ENCODE data around the gene ADAMTS8.

ADAMTS8 gene

DNA sequence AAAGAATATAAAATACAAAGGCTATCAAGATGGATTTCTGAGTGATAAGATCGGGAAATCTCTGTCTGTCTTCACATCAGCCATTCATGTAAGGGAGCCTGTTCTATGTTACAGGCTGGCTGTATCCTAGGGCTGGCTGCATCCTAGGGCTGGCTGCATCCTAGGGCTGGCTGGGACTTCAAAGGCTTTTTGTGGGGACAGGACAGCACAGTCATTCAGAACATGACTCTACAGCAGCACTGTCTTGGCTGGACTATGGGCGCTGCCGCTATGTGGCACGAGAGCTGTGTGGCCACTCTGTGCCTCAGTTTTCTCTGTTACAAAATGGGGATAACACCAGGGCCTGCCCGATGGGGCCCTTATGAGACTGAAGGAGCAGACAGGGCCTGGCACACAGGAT is 10.2 kb downstream of the ADAMTS8 start:
- no peak for DNase-seq

DNA sequence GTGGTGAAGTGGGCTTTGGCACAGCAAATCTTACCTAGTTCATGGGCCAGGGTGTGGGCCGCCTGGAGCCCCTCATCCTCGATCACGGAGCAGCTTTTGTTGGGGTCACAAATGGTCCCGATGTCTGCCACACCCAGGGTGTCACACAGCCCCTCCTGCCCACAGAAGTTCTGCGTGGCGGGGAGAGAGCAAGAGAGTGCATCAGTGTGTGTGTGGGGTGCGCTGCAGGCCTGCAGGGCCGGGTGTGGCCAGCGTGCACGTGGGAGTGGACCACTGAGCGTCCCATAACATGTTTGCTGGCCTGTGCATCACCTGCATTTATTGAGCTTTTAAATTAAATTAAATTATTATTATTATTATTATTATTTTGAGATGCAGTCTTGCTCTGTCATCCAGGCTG is 11.5 kb downstream of the ADAMTS8 start:
- no peak for DNase-seq

DNA sequence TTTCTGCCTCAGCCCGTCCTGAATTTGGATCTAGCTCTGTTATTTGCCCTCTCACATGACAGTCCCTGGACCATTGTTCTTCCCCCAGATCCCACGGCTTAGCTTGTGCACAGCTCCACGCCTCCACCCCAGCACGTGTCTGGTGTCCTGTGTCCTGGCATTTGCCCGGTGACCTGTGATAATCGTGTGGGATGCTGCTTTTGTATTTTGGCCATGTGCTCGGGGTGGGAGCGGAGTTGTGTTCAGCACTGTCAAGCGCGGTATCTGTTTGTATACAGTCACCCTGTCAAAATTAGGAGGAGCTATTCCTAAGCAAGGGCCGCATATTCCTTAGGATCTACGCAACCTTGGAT is 11.9 kb downstream of the ADAMTS8 start:
- no peak for DNase-seq

DNA sequence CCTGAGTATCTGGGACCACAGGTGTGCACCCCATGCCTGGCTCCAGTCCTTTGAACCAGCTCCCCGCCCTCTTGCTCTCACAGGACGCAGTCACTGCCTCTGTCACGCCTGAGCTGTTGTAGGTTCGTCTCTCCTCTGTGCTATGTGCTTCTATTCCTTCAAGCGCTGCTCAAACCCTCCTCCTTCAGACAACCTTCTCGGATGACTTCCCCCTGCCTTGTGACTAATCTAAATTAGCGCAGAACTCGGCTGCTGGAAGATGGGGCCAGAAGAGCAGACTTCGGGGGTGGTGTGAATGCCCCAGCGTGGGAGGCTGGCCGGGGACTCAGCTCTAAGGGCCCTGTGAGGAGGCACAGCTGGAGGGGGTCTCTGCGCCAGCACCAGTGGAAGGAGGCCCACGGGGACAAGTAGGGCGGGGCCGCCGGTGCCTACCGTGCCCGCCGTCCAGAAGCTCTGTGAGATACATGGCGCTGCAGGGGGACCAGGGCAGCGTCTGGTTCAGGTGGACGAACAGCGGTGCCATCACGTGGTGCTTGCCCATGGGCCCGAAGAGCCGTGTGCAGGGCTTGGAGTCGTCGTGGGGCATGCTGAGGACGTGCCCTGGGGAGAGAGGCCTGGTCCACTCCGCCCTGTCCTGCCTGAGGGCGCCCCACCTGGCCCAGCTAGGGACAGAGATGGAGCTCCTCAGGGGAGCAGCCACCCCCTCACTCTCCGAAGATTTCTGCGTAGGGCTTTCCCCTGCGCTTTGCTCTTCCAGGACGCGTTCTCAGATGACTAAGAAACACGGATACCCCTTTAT is 12.5 kb downstream of the ADAMTS8 start:
- DNase-seq = no peak

DNA sequence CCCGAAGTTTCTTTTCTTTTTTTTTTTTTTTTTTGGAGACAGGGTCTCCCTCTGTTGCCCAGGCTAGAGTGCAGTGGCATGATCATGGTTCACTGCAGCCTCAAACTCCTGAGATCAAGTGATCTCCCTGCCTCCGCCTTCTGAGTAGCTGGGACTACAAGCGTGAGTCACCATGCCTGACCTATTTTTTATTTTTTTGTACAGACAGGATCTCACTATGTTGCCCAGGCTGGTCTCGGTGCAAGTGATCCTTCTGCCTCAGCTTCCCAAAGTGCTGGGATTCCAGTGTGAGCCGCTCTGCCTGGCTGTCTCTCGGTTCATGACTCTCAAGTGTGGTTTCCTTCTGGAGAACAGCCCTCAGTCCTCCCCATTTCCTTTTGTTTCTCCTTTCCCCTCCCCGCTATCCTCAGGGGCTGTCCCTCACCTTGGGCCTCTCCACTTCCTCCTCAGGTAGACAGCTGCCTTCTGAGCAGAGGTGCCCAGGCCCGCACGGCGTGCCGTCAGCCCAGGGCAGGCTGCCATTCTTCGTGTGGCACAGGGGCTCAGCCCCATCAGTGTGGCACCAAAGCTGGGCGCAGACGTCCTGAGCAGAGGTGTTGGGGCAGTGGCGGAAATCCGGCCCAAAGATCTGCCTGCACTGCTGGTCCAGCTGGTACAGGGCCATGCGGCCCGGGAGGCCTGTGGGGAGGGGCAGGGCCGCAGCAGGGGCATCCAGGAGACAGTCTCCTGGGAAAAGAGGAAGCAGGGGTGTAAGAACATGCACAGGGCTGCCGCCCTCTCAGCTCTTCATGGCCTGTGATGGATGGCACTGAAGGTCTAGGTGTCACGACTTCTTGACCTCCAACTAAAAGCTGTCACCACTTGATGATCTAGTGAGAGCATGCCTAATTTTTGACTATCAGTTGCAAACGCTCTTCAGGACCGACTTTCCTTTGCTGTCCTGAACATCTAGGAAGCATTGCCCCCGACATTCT is 14.0 kb downstream of the ADAMTS8 start:
- no peak for DNase-seq

DNA sequence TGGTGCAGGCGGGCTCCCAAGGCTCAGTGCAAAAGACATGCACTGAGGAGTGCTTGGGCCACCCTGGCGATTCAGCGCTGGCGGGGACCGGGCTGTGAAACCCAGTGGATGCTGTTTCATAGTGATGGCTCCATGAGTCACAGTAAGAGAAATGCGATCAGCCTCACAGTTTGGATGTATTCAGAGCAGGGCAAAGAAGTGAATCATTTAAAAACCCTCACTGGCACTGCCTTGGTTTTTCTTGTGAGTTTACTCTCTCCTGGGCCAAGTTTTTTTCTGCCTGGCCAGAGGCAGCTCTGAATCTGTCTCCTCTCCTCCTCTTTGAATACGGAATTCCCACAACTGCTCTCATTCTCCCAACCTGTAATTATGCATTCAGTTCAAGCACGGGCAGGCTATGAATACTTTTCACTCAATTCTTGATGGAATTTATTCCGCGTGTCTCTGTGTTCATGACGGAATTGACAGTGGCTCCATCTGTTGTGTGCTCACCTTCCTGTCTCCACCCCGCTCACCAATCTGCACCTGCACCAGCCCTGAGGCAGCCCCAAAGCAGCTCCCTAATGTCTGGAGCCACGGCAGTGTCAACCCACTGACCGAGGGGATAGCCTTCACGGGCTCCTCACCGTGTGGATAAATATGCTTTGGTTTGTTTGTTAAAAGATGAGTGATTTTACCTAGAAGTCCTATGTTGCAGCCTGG is 14.9 kb downstream of the ADAMTS8 start:
- no peak for DNase-seq

DNA sequence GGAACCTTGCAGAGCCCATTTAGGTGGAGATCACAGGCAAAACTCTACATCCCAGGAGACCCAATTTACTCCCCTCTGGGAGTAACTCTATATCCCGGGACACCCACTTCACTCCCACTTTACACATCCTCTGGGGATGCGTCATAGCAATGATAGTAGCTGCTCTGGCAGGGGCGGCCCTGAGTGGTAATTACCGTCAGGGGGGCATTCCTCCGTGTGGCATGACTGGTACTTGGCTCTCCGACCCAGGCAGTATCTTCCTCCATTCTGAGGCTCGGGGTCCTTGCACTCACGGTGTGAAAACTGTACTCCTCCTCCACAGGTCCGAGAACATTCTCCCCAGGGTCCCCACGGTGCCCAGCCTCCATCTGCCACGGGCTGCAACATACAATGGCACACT is 17.2 kb downstream of the ADAMTS8 start:
- no peak for DNase-seq

DNA sequence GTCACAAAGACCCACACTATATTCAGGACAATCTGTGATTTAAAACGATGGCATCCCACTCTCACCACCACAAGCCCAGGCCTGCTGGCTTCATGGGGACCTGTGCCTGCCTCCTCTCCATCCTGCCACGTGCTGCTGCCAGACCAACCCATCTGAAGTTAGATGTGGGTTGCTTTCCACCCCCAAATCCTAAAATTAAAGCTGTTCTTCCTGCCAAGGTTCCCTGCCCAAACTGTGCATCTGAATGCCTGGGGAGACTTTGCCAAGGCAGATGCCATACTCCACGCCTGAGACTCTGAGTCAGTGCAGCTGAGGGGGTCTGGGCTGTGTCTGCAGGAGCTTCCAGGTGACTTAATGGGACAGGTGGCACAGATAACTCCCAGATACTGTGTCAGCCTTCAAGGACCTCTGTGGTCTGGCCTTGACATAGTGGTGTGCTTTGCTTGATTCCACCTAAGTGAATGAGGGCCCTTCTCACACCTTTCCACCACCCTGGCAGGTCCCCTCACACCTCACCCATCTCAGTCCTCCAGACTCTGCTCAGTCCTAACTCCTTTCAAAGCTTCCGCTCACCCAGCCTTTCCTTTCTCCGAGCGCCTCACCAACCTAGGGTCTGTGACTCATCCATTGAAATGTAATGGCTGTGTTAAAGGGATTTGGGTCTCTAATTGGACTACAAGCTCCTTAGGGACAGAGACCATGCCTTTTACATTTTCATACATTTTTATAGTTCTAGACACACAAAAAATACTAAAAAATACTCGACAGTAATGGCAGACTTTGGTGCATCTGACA is 18.6 kb downstream of the ADAMTS8 start:
- no peak for DNase-seq

DNA sequence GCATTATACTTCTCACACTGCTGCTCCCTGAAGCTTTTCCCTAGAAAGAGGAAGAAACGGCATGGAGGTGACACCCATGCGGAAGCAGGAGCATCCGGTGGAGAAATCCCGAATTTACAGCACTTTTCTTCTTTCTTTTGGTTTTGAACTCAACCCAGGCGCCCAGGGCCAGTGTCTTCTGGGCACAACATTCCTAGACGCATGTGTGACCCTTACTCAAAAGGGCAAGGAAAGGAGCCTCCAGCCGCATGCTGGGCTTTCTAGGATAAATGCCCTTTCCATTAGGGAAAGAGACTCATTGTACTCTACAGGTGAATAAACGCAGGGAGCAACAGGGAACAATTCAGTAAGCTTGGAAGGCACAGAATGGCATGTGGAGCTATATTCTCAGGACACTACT is 19.5 kb downstream of the ADAMTS8 start:
- DNase-seq = no peak

DNA sequence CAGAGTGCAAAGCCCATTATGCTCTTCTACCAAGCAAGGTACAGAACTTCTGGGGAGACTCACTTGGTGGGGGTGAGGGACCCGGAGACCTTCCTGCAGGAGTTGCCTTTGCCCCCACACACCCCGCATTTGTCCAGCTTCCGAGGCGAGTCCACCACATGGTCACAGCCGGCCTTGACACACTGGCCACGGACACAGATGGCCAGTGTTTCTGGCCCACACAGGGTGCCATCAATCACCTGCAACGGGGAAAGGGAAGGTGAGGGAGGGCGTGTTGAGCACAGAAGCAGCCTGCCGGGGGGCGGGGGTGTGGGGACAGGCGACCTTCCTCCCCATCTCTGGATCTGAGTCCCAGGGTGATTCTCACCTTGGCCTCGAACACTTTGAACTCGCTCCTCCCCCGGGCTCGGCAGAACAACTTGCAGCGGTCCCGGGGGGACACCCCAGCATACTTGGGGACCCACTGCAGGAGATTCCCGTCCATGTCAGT is 20.0 kb downstream of the ADAMTS8 start:
- DNase-seq = no peak

DNA sequence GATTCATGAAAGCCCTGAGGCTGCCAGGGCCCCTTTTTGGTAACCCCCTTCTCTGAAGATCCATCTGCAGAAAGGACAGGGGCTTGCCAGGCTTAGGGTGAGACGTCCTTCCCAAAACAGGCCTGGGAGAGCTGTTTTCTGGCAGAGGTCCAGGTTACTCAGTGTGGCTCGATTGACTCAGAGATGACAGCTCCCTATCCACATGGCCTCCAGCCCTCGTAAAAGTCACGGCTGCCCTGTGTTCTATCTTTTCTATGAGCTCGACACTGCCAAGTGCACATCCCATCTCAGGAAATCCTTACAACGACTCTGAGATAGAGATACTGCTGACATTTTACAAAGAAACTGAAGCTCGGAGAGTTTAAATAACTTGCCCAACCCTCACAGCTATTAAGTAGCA is 20.4 kb downstream of the ADAMTS8 start:
- no peak for DNase-seq

DNA sequence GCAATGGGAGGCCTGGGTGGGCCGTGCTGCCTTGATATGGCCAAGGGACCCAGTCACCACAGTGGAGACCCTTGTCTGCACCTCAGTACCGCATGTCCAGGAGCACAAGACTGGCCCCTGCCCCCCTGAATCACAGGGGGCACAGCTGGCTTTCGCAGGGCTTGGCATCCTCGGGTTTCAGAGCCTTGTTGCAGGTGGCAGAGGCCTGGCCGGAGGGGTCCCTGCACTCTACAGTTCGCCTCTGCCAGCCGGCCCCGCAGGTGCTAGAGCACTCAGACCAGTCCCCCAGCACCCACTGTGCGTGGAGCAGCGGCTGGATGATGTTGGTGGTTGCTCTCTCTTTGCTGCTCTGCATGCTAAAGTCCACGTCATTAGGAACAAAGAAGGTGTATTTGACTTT is 23.0 kb downstream of the ADAMTS8 start:
- DNase-seq = no peak

DNA sequence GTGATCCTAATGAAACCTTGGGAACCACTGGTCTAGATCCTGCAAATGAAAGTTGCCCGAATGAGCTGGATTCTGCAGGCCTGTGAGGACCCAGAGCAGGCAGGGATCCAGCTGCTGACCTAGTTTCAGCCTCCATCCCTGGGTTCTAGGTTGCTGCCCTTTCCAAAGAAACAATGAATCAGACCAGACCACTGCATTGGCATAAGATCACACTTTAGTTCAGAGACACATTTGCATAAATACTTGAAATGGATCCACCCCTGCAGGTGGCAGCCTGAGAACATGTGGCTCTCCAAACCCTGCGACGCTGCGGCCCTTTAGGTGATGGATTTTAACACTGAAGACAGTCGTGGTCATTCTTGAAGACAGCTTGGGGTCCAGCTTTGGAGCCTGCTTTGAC is 23.7 kb downstream of the ADAMTS8 start:
- no peak for DNase-seq

DNA sequence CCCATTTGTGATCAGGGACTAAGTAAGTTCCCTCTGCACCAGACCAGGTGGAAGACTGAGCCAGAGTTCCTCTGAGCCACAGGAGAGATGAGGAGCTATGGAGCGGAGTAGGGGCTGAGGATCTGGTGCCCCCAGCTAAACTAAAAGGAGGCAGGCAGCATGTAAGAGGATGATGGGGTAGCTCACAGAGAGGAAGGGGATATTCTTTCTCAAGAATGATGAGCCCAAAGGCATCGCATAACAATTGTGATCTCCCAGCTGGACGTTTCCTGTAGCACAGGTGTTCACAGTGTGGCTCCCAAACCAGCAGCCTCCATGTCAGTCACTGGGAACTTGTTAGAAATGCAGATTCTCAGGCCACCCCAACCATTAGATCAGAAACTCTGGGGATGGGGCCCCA is 24.4 kb downstream of the ADAMTS8 start:
- DNase-seq = no peak

DNA sequence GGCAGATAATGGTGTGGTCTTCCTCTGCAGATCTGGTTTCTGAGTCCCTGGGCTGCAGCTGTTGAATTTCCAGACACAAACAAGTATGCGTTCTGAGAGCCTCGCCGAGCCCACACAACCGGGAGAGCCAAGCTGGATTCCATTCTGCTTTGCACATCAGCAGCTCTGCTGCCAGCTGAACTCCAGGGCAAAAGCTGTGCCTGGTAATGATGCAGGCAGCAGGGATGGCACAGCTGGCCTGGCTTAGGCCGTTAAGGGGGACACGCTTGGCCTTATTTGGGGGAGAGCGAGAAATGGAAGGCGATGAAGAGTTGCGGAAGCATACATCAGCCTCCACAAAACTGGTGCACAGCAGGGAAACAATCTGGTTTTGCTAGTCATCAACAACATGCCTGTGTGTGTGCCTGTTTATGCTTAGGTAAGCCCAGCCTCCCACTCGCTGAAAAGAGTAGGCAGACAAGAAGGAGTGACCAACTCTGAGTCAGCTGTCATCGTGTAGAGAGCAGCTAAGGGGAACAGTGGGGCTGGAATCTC is 25.1 kb downstream of the ADAMTS8 start:
- DNase-seq = no peak

DNA sequence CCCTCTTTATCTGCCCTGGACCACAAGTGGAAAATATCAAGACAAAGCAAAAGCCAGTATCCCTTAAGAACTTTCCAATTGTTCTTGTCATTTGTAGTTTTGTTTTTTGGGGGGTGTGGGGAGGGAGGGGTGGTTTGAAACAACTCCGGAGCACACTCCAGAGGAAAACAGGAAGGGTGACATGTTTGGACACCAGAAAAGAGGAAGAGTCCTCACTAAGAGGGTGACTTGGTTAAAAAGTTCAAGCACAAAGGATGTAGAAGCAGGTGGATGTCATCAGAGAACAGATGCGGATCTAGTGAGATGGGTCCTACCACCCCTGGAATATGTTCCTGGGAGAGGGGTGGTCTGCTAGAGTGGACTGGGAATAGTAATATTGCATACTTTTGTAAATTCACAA is 25.8 kb downstream of the ADAMTS8 start:
- no peak for DNase-seq

DNA sequence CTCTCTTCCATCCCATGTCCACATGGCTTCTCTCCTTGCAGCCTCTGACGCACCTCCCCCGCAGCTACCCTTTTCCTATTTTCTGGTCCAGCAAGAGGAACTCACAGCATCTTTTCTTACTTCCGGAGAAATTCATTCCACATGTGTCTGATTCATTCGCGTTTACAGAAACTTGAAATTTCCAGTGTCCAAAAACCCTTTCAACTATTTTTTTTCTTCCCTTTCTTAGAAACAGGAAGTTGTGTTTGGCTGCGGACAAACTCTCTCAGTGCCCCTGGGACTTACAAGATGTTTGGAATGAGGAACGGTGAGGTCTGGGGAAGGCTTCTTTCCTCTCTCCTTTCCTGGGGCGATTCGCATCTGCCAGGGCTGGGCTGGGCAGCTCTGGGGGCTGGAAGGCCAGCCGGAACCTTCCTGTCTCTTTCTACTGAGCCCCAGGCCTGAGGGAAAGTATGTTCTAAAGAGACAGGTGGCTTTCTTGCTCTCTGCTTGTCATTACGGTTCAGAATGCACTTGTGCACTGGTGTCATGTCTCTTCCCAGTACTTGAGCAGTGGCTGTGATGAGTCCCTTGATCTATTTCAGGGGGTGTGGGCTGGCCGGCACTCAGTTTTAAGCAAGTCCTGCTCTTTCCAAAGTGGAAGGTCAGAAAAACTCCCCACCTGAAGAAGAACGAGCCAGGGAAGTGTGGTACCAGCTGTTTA is 27.5 kb downstream of the ADAMTS8 start:
- peak; percentile 70 for DNase-seq

DNA sequence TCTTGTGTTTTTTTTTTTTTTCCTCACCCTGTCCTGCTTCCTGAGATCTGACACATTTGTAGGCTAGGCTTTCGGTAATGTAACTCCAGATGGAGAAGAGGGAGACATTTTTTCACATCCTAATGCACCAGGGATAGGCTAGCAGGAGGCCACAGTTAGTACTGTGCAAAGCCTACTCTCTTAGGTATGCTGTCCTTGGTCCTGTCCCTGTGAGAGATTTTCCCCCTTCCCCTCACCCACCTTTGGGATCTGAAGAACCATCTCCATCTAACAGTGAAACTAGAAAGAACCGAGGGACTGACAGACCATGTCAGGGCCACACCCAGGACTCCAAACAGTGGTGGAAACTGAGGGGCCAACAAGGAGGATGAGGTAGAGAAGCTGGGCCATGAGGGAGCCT is 29.2 kb downstream of the ADAMTS8 start:
- DNase-seq = no peak

DNA sequence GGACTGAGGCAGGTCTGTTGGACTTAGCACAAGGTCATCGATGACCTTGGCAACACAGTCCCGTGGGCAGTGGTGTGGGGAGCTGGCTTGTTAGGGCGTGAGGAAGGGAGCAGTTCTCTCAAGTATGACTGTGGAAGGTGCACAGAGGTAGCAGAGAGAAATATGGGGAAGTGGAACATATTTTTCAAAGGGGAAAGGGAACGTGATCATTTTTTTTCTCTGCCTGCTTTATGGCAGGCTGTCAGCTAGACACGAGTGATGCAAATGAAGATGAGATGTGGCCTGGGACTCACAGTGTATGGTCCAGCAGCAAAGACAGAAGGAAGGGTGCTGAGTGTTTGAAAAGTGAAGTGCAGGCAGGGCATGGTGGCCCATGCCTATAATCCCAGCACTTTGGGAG is 30.6 kb downstream of the ADAMTS8 start:
- no peak for DNase-seq

DNA sequence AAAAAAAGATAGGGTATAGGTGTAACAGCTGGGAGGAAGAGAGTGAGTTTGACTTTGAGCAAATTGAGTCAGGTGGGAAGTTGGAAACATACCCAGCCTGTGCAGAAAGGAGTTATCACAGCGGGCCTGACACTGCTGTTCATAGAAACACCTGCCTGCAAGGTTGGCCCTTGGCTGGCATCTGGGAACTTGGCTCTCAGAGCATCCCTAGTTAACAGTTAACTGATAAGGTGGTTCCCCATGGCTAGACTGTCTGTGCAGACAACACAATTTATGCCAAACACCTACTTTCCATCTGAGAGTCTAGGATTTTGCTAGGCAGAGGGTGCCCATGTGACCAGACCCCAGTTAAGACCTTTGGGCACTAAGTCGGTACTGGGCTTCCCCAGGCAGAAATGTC is 31.4 kb downstream of the ADAMTS8 start:
- DNase-seq = no peak

DNA sequence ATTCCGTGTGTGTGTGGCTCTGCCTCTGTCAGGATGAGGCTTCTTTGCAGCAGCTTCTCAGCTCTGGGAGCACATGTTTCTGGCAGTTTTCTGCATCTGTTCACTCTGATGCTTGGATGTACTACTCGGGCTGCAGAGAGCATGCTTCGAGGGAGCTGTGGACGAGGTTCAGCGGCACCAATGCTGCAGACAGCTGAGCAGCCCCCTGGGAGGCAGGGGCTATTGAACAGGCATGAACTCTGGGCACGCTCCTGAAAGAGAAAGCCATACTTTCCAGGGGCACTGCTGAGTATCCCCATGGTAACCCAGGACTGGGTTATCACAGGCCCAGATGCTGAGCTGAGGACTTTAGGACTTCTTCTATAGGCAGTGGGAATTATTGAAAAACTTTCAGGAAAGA is 33.8 kb downstream of the ADAMTS8 start:
- no peak for DNase-seq

DNA sequence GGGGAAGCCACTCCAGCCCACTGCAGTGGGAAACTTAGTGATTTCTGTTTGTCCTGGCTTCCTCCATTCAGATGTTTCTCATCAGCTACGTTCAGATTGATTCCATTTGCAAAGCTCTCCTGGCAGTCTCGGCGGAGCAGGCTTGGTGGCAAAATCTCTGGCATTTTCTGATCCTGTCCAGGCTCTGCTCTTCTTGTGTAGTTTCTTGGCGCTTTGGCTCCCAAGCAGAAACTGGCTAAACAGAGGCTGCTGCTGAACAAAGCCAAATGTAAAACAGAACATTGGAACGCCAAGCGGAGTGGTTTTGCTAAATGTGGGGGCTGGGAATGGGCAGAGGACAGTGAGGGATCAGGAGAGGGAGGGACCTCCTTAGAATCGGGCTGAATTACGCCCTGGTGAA is 36.7 kb downstream of the ADAMTS8 start:
- DNase-seq = no peak

Measured in KG1 (cell line).